ENCODE results near the gene BCL11B.

Gene BCL11B

DNA sequence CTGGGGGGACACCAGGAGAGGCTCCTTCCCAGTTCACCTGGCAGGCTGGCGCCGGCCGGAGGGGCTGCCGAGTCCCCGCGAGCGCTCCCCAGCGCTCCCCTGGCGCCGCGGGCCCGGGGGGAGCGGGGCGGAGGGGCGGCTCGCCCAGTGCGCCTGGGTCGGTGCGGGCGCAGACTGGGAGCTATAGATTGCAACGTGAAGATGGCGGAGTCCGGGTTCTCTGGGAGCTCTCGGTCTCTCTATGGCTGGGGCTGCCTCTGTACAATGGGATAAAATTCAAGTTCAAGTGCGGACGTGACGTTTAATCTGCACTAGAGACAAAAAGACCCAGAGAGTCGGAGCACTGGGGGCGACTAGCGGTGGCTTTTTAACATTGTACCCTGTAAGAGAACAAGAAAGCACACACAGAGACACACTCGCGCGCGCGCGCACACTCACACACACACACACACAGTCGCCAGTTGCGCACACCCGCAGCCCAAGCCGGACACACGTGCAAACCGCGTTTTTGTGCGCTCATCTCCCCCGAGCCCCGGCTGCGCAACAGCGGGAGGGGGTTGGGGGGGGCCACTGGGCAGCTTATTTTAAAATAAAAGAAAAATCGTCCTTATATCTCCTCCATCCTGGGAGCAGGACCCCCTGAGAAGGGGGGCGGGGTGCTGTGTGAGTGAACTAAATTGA is at the start of gene BCL11B:
Gene BCL11B, minus strand, starts transcription at position 247 of the 681 bp plus-strand sequence. CDS start 979 bp downstream, outside the sequence.
- peak; percentile 80 for DNase-seq

DNA sequence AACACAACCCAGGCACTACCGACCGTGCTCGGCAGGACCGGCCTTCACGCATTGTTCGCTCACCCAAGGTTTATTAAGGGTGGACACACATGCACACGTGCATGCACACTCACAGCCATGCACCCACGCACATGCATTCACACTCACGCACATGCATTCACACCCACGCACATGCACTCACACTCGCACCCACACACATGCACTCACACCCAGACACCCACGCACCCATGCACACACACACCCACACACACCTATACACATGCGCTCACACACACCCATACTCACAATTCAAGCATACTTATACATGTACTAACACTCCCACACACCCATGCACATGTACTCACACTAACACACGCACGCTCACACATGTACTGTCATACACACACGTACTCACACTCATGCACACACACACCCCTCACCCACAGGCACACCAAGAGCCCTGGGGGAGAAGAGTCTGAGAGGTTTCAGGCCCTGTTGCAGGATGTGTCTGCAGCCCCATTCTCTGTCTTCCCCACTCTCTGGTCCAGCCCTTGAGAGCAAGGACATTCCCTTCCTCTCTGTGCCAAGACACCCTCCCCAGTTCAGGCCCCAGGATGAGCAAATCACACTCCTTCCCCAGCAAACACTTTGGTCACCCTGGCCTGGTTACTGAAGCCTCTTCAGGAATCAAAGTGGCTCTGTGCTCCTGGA is 49.4 kb upstream of the BCL11B start:
- DNase-seq, result no peak

DNA sequence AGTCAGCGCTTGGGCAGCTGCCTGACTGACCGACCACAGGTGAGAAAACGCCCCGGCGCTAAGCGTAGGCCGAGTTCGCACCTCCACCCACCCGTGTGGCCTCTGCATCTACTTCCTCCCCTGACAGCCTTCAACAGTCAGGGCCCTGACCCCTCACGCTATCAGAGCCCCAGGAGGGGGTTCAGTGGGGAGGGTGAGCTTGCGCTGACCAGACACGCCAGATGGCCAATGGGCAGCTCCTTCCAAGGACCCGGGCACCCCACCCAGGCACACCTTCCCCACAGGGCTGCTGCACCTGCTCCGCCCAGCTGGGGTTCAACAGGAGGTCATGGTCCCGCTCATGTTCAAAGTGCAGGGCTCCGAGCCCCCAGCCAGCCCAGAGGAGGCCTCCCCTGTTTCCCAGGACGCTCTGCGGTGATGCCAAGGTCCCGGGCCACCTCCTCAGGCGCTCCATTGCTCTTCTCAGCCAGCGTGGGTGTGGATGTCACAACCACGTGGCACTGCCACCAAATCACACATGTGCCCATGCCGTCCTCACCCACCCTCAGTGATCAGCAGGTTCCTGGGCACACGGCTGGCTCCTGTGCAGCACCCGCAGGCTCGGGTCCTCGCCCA is 48.7 kb upstream of the BCL11B start:
- DNase-seq, result no peak

DNA sequence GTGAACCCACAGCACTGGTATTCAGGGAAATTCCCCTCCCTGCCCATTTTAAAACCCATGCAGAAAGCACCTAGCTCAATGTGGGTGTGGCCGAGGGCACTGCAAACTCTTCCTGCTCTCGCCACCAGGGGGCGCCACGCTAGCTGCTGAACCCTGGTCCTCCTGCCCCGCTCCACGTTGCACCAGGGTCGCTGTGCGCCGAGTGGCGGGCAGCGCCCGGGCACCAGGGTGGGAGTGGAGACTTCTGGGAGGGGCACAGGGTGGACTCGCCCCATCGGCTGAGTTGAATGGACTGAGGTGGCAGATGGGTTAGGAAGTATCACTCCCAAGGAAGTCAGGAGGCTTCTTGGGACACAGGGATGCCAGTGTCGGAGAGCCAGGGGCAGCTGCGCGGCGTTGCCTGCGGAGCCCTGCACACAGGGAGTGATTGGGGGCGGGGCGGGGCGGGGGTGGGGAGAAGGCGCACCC is 48.1 kb upstream of the BCL11B start:
- peak; percentile 55 for DNase-seq

DNA sequence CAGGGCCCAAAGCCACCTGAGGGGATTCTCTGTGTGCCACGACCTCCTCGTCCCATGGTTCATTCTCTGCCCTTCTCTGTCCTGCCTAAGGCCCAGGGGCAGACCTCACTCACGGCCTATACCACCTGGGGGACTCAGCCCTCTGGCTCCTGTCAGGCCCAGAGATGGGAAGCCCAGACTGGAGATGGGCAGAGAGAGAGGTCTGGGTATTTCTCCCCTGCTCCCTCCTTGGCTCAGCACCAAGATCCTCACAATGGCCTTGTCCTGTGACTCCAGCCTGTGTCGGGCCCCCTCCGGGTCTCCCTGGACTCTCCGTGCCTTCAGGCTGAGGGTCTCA is 46.9 kb upstream of the BCL11B start:
- DNase-seq, result no peak

DNA sequence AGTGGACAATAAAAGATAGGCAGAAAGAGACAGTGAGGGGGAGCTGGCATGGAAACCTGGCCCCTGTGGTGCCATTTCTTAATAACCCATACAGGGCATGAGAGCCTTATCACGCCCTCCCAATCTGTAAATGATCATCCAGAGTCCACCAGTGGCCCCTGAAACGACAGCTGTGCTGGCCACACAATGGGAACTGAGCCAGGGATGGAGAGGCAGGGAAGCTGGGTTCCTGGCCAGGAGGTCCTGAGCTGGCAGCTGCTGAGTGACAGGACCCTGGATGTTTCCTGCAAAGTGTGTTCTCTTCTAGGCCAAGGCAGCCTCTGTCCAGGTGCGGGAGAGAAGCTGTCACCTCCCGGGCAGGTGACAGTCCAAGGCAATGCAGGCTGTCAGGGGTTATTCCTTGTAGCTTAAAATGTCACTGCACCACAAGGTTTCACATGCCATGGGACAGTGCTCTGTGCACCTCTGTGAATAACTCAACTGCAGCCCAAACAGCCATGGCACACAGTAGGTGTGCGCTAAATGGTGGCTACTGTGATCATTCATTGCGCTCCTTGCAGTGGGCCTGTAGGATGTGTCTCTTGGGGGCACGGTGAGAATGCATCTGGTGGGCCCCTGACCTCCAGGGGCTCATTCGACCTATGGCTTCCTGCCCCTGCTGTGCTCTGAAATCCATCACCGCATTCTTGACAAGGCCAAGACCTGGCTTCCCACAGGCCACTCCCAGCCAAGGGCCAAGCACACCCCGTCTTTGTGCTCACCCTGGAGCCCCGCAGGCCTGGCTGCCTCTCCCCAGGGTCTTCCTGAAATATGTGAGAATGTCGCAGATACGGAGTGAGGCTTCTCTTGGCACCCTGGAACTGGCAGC is 46.3 kb upstream of the BCL11B start:
- no peak for DNase-seq

DNA sequence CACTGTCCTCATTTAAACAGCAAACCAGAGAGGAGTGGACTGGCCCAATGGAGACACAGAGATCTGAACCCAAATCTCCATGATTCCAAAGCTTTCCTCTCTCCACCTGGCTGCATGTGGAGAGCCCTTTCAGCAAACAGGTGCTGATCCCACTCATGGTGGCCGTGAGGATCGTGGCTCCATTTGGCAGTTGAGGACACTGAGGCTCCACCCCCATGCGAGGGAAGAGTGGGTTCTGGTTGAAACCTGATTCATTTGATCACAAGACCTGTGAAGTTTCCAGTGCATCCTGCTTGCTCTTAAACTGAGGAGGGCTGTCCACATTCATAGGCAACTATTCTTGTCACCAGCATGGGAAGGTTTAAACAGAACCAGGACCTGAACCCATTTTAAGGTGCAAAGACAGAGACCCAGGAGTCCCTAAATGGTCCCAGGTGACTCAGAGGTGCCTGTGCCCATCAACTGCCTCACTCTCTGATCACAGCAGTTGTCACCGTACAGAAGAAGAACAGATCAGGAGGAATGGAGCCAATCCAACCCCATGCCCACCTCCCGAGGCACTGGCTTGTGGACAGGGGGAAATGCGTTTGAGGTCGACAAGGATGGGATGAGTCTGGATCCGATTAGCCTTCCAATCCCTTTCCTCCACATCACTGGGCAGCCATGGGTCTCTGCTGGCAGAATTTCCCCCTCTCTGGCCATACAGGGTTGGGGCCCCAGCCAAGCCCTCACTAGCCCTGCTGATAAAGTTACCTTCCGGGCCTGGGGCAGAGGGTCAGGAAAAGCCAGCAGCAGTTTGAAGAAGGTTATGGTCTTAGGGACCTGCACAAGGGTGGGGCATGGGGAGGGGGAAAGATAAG is 45.5 kb upstream of the BCL11B start:
- no peak for DNase-seq

DNA sequence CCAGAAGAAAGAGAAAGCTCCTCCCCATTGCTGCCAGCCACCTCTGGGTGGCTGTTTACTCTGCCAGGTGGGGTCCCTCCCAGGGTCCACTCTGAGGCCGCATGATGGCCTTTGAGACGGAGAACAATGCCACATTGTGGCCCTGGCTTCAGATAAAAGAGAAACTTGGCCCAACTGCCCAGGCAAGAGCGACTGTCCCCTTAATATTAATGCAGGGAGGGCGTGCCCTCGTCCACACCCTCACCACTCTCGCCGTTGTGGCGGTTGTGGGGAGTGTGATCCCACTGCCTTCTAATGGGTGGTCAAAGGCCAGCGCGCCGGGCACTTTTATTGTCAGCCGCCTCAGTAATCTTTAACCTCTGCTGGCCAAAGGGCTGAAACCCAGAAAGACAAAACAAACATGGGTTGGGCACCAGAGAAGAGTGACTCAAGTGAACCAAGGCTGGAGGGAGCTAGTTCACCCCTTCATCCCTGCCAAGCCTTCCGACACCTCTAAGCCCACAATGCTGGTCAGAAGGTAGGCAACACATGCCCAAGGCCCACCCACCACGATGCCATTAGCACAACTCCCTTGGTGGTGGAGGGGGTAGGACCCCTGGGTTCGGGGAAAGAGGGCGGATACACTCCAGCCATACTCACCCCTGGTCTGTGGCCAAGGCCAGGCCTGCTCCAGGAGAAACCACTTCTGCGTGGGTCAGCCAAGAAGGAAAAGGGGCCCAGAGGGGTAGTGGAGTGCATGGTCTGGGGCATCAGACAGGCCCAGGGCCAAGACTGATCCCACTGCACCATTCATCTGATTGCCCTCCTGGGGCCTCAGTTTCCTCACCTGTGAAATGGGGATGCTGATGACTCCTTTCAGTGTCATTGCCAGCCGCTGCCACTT is 44.5 kb upstream of the BCL11B start:
- DNase-seq, result no peak

DNA sequence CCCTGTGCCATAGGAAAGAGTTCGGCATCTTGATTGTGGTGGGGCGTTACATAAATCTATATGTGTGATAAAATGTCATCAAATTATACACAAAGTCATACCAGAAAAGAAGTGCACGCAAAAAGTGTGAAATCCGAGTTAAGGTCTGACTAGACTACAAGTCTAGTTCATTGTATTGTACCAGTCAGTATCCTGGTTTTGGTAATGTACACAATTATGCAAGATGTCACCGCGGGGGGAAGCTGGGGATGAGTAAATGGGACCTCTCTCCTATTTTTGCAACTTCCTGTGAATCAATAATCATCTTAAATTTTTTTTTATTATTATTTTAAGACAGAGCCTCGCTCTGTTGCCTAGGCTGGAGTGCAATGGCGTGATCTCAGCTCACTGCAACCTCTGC is 43.2 kb upstream of the BCL11B start:
- DNase-seq, result no peak

DNA sequence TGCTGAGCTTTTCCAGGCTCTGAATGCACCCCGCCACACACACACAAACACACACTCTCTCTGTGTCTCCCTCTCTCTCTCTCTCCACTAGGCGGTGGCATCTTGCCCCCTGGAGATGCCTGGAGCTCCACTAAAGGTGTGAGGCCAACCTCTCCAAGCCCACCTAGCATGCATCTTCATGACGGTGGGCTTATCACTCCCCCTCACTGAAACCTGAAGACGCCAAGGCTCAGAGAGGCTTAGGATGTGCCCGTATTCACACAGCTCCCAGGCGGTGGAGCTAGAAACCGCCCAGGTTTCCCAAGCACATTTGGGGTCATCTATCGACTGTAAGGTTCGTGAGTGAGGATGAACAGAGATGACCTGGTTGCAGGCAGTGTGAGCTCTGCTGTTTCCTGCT is 42.6 kb upstream of the BCL11B start:
- no peak for DNase-seq

DNA sequence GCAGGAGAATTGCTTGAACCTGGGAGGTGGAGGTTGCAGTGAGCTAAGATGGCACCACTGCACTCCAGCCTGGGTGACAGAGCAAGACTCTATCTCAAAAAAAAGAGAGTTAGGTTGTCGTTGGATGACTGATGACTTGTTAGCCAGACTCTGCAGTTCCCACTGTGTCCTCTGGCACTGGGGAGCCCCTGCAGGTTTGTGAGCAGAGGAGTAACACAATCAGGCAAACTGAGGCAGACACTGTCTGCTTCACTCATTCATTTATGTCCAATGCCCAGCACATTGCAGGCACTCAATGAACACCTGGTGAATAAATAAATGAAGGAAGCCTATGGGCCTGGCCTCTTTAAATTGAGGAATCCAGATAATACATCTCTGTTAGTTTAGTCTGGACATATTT is 41.2 kb upstream of the BCL11B start:
- no peak for DNase-seq

DNA sequence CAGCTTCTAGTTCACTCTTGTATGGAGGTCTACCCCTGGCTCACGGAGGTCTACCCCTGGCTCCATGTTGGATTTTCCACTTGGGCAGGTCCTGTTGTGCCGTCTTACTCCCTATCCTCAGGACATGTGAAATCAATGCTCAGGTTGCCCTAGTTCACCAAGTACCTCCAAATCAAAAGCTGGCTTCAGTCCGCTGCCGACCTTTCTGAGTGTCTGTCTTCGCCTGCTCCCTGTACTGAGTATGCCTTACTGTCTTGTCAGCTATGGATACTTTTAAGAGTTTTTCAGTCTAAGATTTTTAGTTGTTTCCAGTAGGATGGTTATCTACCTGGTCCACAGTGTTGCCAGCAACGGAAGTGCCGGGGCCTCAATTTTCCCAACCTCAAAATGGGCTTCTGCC is 40.1 kb upstream of the BCL11B start:
- DNase-seq, result no peak

DNA sequence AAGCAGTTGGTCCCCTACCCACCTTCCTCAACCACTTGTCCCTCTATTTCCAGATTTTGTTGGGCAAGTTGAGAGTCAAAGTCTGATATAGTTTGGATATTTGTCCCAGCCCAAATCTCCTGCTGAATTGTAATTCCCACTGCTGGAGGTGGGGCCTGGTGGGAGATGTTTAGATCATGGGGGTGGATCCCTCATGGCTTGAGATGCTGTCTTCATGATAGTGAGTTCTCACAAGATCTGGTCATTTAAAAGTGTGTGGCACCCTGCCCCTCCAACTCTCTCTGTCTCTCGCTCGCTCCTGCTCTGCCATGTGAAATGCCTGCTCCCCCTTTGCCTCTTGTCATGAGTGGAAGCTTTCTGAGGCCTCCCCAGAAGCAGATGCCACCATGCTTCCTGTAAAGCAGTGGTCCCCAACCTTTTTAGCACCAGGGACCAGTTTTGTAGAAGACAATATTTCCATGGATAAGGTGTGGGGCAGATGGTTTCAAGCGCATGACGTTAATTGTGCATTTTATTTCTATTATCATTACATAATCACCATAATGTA is 37.3 kb upstream of the BCL11B start:
- no peak for DNase-seq

DNA sequence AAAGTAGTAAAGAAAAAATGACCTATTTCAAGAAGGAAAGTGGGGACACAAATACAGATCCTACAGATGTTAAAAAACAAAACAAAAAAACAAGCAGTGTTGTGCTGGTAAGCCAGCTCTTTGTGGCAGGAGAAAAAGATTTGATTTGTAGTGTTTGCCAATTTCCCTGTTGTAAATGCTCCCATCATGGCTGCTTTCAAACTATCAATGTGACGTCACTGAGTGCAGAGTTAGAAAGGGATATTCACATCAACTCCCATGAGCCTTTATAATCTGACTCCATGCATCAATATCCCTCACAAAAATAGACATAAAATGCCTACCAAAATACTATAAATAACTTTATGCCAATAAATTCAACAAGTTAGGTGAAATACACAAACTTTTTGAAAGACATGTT is 32.2 kb upstream of the BCL11B start:
- DNase-seq, result no peak

DNA sequence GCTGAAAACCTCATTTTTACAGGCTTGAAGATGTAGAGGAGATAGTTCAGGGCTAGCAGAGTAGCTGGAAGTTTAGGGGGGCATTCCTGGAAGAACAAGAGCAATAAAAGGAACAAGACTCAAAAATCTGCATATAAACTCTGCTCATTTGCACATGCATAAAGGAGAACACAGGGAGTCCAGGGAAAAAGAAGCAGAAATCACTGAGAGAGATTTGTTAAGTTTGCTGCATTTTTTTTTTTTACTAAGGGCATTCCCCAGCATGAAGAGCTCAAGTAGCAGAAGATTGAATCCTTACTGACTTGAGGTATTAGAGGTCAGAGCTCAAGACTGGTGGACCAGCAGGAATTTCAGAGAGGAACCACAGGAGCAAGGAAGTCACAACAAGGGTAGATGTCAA is 28.2 kb upstream of the BCL11B start:
- DNase-seq, result no peak

DNA sequence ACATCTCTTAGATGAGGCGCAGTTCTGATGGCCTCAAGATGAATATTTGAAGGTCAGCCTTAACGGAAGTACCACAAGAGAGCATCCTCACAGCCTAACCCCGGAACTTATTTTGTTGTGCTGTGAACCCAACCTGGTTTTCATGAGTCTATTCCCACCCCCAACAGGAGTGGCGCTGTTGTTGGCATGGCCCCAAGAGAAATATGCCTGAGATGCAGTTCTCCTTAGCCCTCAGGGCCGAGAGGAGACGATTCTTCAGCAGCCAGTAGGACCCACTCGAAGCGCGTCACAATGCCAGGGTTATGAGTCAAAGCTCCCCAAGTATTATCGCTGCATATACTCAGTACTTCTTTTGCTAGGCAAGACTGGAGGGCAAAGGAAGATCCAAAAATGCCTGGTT is 24.5 kb upstream of the BCL11B start:
- DNase-seq, result no peak

DNA sequence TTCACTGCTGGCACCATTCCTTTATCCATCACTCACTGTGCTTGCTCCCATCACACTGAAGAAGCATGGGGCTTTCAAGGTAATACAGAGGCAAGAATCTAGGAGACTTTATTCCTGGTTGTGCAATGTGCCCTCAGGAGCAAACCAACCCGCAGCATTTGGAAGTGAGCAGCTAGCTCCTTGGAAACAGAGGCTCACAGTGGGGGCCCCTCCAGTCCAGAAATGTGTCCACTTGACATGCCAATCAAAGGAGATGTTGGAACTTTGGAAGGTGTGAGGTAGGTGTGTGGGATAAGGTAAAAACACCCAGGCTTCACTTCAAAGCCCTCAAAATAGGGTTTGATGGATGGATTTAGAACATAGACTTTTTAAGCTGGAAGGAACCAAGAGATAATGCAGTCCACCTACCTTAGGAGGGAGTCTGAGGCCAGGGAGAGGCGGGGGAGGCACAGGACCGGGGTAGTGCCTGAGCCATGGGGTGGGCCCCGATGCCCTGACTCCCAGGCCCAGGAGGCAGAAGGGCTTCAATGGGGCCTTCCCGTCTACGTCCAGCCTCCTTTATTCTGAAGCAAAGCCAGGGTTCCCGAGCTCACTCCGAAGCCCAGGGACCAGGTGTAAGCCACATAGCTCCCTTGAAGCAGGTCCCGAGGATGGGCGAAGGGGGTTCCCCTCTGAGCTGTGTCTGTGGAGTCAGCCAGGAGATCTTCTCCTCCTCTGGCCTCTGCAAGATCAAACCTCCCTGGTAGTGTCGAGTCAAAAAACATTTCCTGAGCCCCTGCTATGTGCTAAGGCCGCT is 17.6 kb upstream of the BCL11B start:
- no peak for DNase-seq

DNA sequence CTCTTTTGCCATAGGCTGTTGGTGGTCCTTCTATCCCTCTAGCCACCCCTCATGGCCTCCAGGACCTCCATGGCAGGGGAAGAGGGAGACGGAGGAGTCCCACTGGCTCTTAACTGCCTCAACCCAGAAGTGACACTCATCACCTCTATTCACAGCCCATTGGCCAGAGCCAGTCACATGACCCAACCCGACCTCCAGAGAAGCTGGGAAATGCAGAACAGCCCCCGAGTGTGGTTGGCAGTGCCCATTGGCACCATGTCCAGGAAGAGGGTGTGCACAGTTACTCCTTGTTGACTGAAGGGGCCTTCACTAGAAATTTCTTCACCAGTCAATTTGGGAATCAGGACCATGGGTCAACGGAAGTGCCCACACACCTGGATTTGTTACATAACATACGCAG is 17.0 kb upstream of the BCL11B start:
- DNase-seq, result no peak

DNA sequence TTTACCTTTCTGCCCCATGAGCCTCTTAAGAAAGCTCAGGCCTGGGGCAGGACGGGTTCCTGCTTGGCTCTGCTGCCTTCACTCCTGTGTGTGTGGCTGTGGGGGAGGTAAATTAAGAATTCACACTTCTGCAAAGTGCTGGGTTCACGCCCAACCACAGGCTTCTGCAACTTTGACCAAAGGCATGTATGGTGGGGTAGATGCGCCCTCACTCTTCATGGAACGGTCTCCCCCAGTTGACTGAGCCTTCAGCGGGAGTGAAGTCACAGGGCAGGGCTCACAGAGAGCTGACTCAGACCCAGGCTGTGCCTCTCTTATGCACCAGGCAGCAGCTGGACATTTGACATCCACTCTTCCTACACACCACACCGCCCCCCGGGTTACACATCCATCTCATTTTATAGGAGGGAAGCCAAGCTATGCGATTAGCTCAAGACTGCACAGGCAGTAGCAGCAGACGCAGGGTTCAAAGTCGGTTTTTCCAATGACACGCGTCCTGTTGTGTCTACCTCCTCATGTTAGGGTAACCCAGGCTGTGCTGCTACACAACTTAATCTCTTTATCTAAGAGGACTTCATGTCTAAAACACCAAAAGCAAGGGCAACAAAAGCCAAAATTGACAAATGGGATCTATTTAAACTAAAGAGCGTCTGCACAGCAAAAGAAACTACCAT is 15.4 kb upstream of the BCL11B start:
- no peak for DNase-seq

DNA sequence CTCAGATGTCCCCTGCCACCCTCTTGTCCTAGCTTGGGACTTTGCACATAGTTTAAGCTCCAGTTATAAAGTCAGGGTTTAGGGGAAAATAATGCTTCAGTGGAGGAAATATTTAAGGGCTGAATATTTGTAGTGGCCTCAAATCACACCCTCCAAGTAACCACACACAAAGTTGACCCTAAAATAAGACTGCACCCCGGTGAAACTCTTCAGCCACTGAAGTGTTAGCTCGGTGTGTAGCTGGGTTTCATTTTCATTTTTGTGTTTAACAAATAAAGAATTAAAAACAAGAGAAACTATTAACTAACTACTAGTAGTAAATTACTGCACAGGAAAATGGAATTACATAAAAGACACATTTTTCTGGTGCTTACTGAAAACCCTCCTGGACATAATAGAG is 14.8 kb upstream of the BCL11B start:
- DNase-seq, result no peak

Measured in activated T-cell treated with anti-CD3 and anti-CD28 coated beads for 4 hours (primary cell).